C4-2B (cell line): ENCODE measurements around the gene SERPINA4.

Experiments used
- CTCF ChIP-seq: fragments of 450-650 bp; conservative IDR thresholded peaks from 2 replicates; pipeline ENCODE4 v1.5.1; 2017; ENCODE audit warnings: mild to moderate bottlenecking
- ZFX ChIP-seq: fragments of 450-650 bp; IDR thresholded peaks from 2 replicates; pipeline ENCODE4 v1.6.1; 2017

GRCh38 chr14:94574336-94574735, 13.1 kb downstream of the SERPINA4 start:
- TF ChIP-seq CTCF (no peak), ZFX (no peak)
